Activated CD4-positive, CD25-positive, alpha-beta regulatory T cell treated with anti-CD3 and anti-CD28 coated beads, Interleukin-2, amount 50 U/mL, for 16 hours (primary cell): ENCODE data around the gene RAB11FIP3.

ENCODE experiments used
- DNase-seq: peaks from one replicate; pipeline ENCODE4 v3.0.0-alpha.2; 2020; ENCODE audit warnings: low read depth, low spot score

Gene RAB11FIP3

GRCh38 chr16:515939-516226 is 90.4 kb downstream of the RAB11FIP3 start:
- no peak for DNase-seq

- no peak for DNase-seq
Observed at GRCh38 chr16:516301-516700, 90.9 kb downstream of the RAB11FIP3 start.

- no peak for DNase-seq
Observed at GRCh38 chr16:518858-519257, 93.4 kb downstream of the RAB11FIP3 start.

- no peak for DNase-seq
Observed at GRCh38 chr16:519425-519824, 94.0 kb downstream of the RAB11FIP3 start.

GRCh38 chr16:519841-520687 is 94.6 kb downstream of the RAB11FIP3 start:
- DNase-seq = no peak

GRCh38 chr16:520847-521246 is 95.4 kb downstream of the RAB11FIP3 start:
- DNase-seq = no peak

- DNase-seq = no peak
Observed at GRCh38 chr16:521381-522210, 96.1 kb downstream of the RAB11FIP3 start.

- no peak for DNase-seq
Observed at GRCh38 chr16:522320-523096, 97.1 kb downstream of the RAB11FIP3 start.

GRCh38 chr16:523097-523741 is 97.8 kb downstream of the RAB11FIP3 start:
- DNase-seq = no peak

GRCh38 chr16:524274-525040 is 99.0 kb downstream of the RAB11FIP3 start:
- DNase-seq = no peak

GRCh38 chr16:525123-525519 is 99.7 kb downstream of the RAB11FIP3 start:
- no peak for DNase-seq

- peak; percentile 50 for DNase-seq
Observed at GRCh38 chr16:525520-526180, 100.2 kb downstream of the RAB11FIP3 start.

GRCh38 chr16:526181-527014 is 100.9 kb downstream of the RAB11FIP3 start:
- no peak for DNase-seq

GRCh38 chr16:527015-527903 is 101.8 kb downstream of the RAB11FIP3 start, which contains the start of gene CAPN15:
TSS of gene CAPN15 (plus strand) at chr16:527712. CDS start at chr16:546839, 19,127 bp downstream.
- peak; percentile 69 for DNase-seq

GRCh38 chr16:528111-529011 is 102.9 kb downstream of the RAB11FIP3 start:
- DNase-seq = no peak

GRCh38 chr16:529012-529575 is 103.6 kb downstream of the RAB11FIP3 start:
- DNase-seq = no peak
